WTC11 (cell line): ENCODE data around the gene RASGRF2. TPM values are rescaled to one million over a fixed set of nuclear protein-coding genes. Genes with fewer than 3 reads are reported as not detected.

ENCODE experiments used
- ATAC-seq: fragments of 200-7000 bp; cut with Tn5 transposase; 2 replicates; pipeline ENCODE4 v1.10.0; 2021; ENCODE audit warnings: mild to moderate bottlenecking, moderate library complexity
- CTCF ChIA-PET: fragments of 300-600 bp; sonication (Branson Sonifier 250); formaldehyde crosslinking; loops from one replicate; lab custom pipeline; 2021; ENCODE audit warnings: antibody characterized with exemption; lab: Charles Lee
- POLR2A ChIA-PET: fragments of 350-600 bp; sonication (Branson Sonifier 250); formaldehyde crosslinking; loops from one replicate; lab custom pipeline; 2021; ENCODE audit warnings: antibody characterized with exemption; lab: Charles Lee
- DNase-seq: peaks from one replicate; pipeline ENCODE4 v3.0.0; 2021; ENCODE audit warnings: low spot score
- H3K27ac Mint-ChIP-seq: 2 replicates; pipeline ENCODE4 v1.8.0; 2021; ENCODE audit warnings: mixed read lengths
- H3K27me3 Mint-ChIP-seq: 2 replicates; pipeline ENCODE4 v1.8.0; 2021; ENCODE audit warnings: low read depth, mild to moderate bottlenecking, moderate library complexity, mixed read lengths
- H3K36me3 Mint-ChIP-seq: 2 replicates; pipeline ENCODE4 v1.8.0; 2021; ENCODE audit warnings: mixed read lengths
- H3K4me1 Mint-ChIP-seq: 2 replicates; pipeline ENCODE4 v1.8.0; 2022; ENCODE audit warnings: mixed read lengths
- H3K4me3 Mint-ChIP-seq: 2 replicates; pipeline ENCODE4 v1.8.0; 2021; ENCODE audit warnings: mild to moderate bottlenecking, moderate library complexity, mixed read lengths
- H3K9me3 Mint-ChIP-seq: 2 replicates; pipeline ENCODE4 v1.8.0; 2021; ENCODE audit warnings: mixed read lengths
- CREB1 ChIP-seq: sonication (generic); formaldehyde crosslinking; IDR thresholded peaks from 2 replicates; pipeline ENCODE4 v1.8.0; 2023; ENCODE audit warnings: mild to moderate bottlenecking, missing genetic modification reagents
- E2F5 ChIP-seq: sonication (generic); formaldehyde crosslinking; IDR thresholded peaks from 2 replicates; pipeline ENCODE4 v1.8.1; 2022; ENCODE audit warnings: mild to moderate bottlenecking, moderate library complexity, missing genetic modification reagents
- FOXK1 ChIP-seq: sonication (generic); formaldehyde crosslinking; IDR thresholded peaks from 2 replicates; pipeline ENCODE4 v1.8.0; 2022; ENCODE audit warnings: mild to moderate bottlenecking, moderate library complexity, missing genetic modification reagents
- HMGA2 ChIP-seq: fragments of 250-450 bp; sonication (Bioruptor Pico); IDR thresholded peaks from 2 replicates; pipeline ENCODE4 v1.4.0; 2021; ENCODE audit warnings: mild to moderate bottlenecking, moderate library complexity
- HMGXB4 ChIP-seq: sonication (generic); formaldehyde crosslinking; IDR thresholded peaks from 2 replicates; pipeline ENCODE4 v1.8.1; 2023; ENCODE audit warnings: mild to moderate bottlenecking, moderate library complexity, missing genetic modification reagents
- JUN ChIP-seq: sonication (generic); formaldehyde crosslinking; IDR thresholded peaks from 2 replicates; pipeline ENCODE4 v1.8.0; 2023; ENCODE audit warnings: mild to moderate bottlenecking, missing genetic modification reagents
- OVOL2 ChIP-seq: fragments of 250-450 bp; sonication (Bioruptor Pico); IDR thresholded peaks from 2 replicates; pipeline ENCODE4 v1.9.0; 2021; ENCODE audit warnings: mild to moderate bottlenecking, borderline replicate concordance
- PRDM15 ChIP-seq: sonication (generic); formaldehyde crosslinking; IDR thresholded peaks from 2 replicates; pipeline ENCODE4 v1.8.0; 2022; ENCODE audit warnings: missing genetic modification reagents
- PRRX2 ChIP-seq: fragments of 250-450 bp; sonication (Bioruptor Pico); IDR thresholded peaks from 2 replicates; pipeline ENCODE4 v1.8.0; 2021; ENCODE audit warnings: mild to moderate bottlenecking
- SMAD3 ChIP-seq: sonication (generic); formaldehyde crosslinking; IDR thresholded peaks from 2 replicates; pipeline ENCODE4 v1.8.0; 2022; ENCODE audit warnings: missing genetic modification reagents, mild to moderate bottlenecking, borderline replicate concordance
- SP1 ChIP-seq: sonication (generic); formaldehyde crosslinking; conservative IDR thresholded peaks from 2 replicates; pipeline ENCODE4 v1.8.1; 2022; ENCODE audit warnings: missing genetic modification reagents
- TEAD4 ChIP-seq: sonication (generic); formaldehyde crosslinking; IDR thresholded peaks from 2 replicates; pipeline ENCODE4 v1.8.0; 2022; ENCODE audit warnings: mild to moderate bottlenecking, missing genetic modification reagents
- ZNF671 ChIP-seq: fragments of 250-450 bp; sonication (Bioruptor Pico); IDR thresholded peaks from 2 replicates; pipeline ENCODE4 v1.8.0; 2021; ENCODE audit warnings: mild to moderate bottlenecking
- ZSCAN18 ChIP-seq: fragments of 250-450 bp; sonication (Bioruptor Pico); IDR thresholded peaks from 2 replicates; pipeline ENCODE4 v2.1.2; 2022; ENCODE audit warnings: mild to moderate bottlenecking, moderate library complexity
- total RNA-seq: library from RNA; stranded (reverse); gene quantifications from 3 replicates; pipeline ENCODE4 v1.2.3, GENCODE V29; 2021
- TF ChIP-seq, protein P1 (sequence below): fragments of 250-450 bp; sonication (Bioruptor Pico); IDR thresholded peaks from 2 replicates; pipeline ENCODE4 v1.9.0; 2021; ENCODE audit warnings: mild to moderate bottlenecking
- TF ChIP-seq, protein P2 (sequence below): fragments of 250-450 bp; sonication (Bioruptor Pico); conservative IDR thresholded peaks from 2 replicates; pipeline ENCODE4 v1.9.0; 2021; ENCODE audit warnings: mild to moderate bottlenecking
- TF ChIP-seq, protein P3 (sequence below): sonication (generic); formaldehyde crosslinking; IDR thresholded peaks from 2 replicates; pipeline ENCODE4 v1.8.1; 2023; ENCODE audit warnings: mild to moderate bottlenecking, missing genetic modification reagents, moderate library complexity
- TF ChIP-seq, protein P4 (sequence below): fragments of 250-450 bp; sonication (Bioruptor Pico); IDR thresholded peaks from 2 replicates; pipeline ENCODE4 v1.8.0; 2021; ENCODE audit warnings: mild to moderate bottlenecking

RASGRF2 gene
- total RNA-seq, 1 experiment from 2014 or later, result 17.6 TPM

DNA sequence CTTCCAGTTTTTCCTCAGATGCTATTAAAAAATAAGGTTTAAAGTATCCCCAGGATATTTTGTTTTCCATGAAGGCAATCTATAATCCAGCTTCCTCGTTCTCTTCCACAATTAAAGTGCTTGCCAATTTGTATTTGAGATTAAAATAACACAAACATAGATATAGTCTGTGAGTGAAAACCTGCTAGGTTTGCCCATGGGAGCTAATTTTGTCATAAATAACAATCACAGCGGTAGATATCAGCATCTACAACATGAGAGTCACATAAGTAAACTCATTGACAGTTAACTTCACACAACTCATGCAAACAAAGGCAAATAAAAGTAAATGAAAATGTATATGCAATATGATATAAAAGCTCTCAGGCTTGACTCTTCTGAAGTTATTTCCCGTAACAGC is 29.2 kb upstream of the RASGRF2 start:
- ChIA-PET CTCF (no interaction called here), POLR2A (no interaction called here)
- Mint-ChIP-seq H3K4me1 (no peaks in the 10 kb centered on the region; the same call in 1 of the 2 replicates), H3K9me3 (no peaks in the 10 kb centered on the region), H3K27me3 (no peaks in the 10 kb centered on the region; the same call in 1 of the 2 replicates), H3K27ac (no peak overlapping the region), H3K36me3 (no peaks in the 10 kb centered on the region), H3K4me3 (no peak overlapping the region)
- ATAC-seq (no peak), DNase-seq (no peak)
- TF ChIP-seq FOXK1 (CRISPR knock-in tag) (no peak), JUN (no peak), HMGXB4 (no peak), CREB1 (CRISPR knock-in tag) (no peak)
- TF ChIP-seq, protein P1, sequence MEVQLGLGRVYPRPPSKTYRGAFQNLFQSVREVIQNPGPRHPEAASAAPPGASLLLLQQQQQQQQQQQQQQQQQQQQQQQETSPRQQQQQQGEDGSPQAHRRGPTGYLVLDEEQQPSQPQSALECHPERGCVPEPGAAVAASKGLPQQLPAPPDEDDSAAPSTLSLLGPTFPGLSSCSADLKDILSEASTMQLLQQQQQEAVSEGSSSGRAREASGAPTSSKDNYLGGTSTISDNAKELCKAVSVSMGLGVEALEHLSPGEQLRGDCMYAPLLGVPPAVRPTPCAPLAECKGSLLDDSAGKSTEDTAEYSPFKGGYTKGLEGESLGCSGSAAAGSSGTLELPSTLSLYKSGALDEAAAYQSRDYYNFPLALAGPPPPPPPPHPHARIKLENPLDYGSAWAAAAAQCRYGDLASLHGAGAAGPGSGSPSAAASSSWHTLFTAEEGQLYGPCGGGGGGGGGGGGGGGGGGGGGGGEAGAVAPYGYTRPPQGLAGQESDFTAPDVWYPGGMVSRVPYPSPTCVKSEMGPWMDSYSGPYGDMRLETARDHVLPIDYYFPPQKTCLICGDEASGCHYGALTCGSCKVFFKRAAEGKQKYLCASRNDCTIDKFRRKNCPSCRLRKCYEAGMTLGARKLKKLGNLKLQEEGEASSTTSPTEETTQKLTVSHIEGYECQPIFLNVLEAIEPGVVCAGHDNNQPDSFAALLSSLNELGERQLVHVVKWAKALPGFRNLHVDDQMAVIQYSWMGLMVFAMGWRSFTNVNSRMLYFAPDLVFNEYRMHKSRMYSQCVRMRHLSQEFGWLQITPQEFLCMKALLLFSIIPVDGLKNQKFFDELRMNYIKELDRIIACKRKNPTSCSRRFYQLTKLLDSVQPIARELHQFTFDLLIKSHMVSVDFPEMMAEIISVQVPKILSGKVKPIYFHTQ, result no peak
- TF ChIP-seq, protein P2, sequence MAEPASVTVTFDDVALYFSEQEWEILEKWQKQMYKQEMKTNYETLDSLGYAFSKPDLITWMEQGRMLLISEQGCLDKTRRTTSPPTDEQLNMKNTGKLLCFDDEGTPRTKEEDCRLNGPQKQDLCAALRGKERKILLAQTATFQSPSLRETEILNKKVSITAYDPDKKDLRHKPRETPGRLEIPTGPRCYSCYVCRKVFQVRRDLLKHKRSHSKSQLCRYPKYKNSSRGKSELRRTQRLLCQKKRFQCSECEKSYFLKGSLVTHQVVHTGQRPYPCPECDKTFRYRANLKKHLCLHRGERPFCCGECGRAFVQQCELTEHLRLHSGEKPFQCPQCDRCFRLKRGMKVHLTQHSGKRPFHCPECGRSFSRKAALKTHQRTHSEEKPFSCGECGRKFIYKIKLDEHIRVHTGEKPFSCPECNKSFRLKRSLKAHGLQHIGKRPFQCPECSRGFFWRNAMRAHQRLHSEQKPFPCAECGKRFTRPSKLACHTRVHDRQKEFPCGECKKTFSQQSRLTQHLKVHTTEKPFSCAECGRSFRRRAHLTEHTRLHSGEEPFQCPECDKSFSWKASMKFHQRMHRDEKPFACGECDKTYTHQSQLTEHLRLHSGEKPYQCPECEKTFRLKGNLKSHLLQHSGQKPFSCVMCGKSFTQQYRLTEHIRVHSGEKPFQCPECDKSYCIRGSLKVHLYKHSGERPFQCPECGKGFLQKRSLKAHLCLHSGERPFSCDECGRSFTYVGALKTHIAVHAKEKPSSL, result no peak
- TF ChIP-seq, protein P3, sequence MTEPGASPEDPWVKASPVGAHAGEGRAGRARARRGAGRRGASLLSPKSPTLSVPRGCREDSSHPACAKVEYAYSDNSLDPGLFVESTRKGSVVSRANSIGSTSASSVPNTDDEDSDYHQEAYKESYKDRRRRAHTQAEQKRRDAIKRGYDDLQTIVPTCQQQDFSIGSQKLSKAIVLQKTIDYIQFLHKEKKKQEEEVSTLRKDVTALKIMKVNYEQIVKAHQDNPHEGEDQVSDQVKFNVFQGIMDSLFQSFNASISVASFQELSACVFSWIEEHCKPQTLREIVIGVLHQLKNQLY (CRISPR knock-in tag), result no peak
- TF ChIP-seq, protein P4, sequence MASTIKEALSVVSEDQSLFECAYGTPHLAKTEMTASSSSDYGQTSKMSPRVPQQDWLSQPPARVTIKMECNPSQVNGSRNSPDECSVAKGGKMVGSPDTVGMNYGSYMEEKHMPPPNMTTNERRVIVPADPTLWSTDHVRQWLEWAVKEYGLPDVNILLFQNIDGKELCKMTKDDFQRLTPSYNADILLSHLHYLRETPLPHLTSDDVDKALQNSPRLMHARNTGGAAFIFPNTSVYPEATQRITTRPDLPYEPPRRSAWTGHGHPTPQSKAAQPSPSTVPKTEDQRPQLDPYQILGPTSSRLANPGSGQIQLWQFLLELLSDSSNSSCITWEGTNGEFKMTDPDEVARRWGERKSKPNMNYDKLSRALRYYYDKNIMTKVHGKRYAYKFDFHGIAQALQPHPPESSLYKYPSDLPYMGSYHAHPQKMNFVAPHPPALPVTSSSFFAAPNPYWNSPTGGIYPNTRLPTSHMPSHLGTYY, result no peak

- no peak for TF ChIP-seq TEAD4 (CRISPR knock-in tag)
- no peak for TF ChIP-seq HMGA2 (CRISPR knock-in tag)
- Mint-ChIP-seq H3K27ac (no peak overlapping the region; the same call in 1 of the 2 replicates), H3K4me3 (no peak overlapping the region), H3K9me3 (no peaks in the 10 kb centered on the region), H3K36me3 (no peaks in the 10 kb centered on the region), H3K4me1 (no peaks in the 10 kb centered on the region; the same call in 1 of the 2 replicates), H3K27me3 (no peaks in the 10 kb centered on the region; the same call in 1 of the 2 replicates)
- DNase-seq (no peak), ATAC-seq (no peak)
- CTCF ChIA-PET, result no interaction called here
- POLR2A ChIA-PET, result interaction anchor here (0.7 kb wide), 1 partner anchor 334 kb away, joined by 6 read pairs; no protein-coding TSS in a partner anchor
These were observed 28.8 kb upstream of the RASGRF2 start for GRCh38 chr5:80931411-80931810.

DNA sequence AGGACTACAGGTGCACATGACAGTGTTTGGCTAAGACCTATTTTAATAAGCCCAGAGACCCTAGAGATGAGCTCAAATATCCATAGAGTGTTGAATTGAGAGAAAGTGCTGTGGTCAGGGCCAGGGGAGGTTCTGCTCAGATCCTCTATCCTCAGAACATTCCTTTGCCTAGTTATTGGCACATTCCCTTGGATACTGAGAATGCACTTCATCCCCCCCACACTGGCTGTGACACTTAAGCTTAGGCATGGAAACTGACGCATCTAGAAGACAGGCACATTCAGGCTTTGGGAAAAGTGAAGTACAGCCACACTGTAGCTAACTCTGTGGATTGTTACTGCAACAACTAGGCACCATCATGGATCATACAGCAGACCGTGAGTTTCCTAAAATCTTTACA is 27.1 kb upstream of the RASGRF2 start:
- no peaks in the 10 kb centered on the region for H3K36me3 Mint-ChIP-seq
- no peak for ATAC-seq
- no peak for DNase-seq
- H3K4me3 Mint-ChIP-seq, result no peak overlapping the region
- no peaks in the 10 kb centered on the region; the same call in 1 of the 2 replicates for H3K4me1 Mint-ChIP-seq
- POLR2A ChIA-PET, result no interaction called here
- CTCF ChIA-PET, result interaction anchor here (1.4 to 1.5 kb wide), 2 partner anchors 25 to 262 kb away, joined by 4 read pairs; no protein-coding TSS in a partner anchor
- no peaks in the 10 kb centered on the region; the same call in 1 of the 2 replicates for H3K27me3 Mint-ChIP-seq
- H3K27ac Mint-ChIP-seq, result no peak overlapping the region
- H3K9me3 Mint-ChIP-seq, result no peaks in the 10 kb centered on the region
- TF ChIP-seq SP1 (no peak), PRDM15 (CRISPR knock-in tag) (no peak), OVOL2 (no peak), ZNF671 (CRISPR knock-in tag) (no peak), ZSCAN18 (CRISPR knock-in tag) (no peak), SMAD3 (CRISPR knock-in tag) (no peak), PRRX2 (no peak), E2F5 (CRISPR knock-in tag) (no peak)
